ENCODE results near the gene ADRA2B. TPM values are rescaled to one million over a fixed set of nuclear protein-coding genes. Genes with fewer than 3 reads are reported as not detected.
A peak's percentile ranks its signal among the peaks of the same experiment; 100 is the strongest.
"Not testable (repeated sequence)": the region's sequence is repeated elsewhere in the genome, so short reads cannot be mapped to it uniquely, and the experiment has no call there.

Gene ADRA2B
- polyA plus RNA-seq, 4 donors, result 0.69 to 1.5 TPM; not detected in 2

DNA sequence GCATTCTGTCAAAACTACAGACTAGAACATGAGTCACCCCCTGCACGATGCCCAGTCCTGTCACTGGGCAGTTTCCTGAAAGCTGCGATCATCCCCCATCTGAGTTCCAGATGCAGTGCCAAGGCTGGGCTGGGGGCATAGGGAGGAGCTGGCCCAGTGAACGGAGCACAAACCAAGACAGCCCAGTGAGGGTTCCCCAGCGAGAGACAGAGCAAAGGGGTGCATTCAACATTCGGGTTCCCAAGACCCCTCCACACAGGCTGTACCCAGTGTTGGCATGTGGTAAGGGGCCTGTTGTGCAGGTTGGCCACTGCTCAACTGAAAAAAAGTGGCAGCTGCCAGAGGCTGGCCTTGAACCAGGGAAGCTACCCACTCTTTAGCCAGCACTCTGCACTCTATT is 46.0 kb downstream of the ADRA2B start:
- H3K9me3 ChIP-seq (ENCODE audit: control insufficient read depth in 2 of 2, insufficient read depth in 1 of 2, low read depth in 1 of 2, low read length in 1 of 2); H3K4me1 ChIP-seq (ENCODE audit: control insufficient read depth in 3 of 3, insufficient read depth in 2 of 3, low read depth in 1 of 3, low read length in 2 of 3); H3K27ac ChIP-seq (ENCODE audit: low read depth in 1 of 3, low read length in 2 of 3); H3K27me3 ChIP-seq (ENCODE audit: control insufficient read depth in 3 of 3, insufficient read depth in 3 of 3, low read length in 3 of 3); H3K4me3 ChIP-seq (ENCODE audit: low read depth in 1 of 3, low read length in 3 of 3); H3K36me3 ChIP-seq (ENCODE audit: control insufficient read depth in 3 of 3, insufficient read depth in 2 of 3, low read depth in 1 of 3, low read length in 3 of 3); FAIRE-seq; DNase-seq: not testable (repeated sequence)
- WGBS, 3 donors, result 81 to 93% (median 90%) methylated on average over 5 of the region's 5 CpGs

DNA sequence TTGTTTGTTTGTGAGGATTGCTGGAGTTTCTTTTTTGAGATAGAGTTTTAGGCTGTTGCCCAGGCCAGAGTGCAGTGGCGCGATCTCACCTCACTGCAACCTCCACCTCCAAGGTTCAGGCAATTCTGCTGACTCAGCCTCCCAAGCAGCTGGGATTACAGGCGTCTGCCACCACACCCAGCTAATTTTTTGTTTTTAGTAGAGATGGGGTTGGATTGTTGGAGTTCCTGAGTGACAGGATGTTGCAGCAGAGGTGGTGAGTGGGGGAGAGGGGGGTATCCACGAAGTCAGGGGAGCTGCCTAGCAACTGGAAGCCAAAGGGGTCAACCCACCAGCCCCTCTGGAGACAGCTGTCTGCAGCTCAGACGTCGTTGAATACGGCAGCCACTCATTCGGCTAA is 46.5 kb downstream of the ADRA2B start:
- 54 to 72% (median 63%) methylated on average over 6 of the region's 8 CpGs for WGBS, 3 donors
- not testable (repeated sequence) for H3K27ac ChIP-seq (ENCODE audit: low read depth in 1 of 3, low read length in 2 of 3)

DNA sequence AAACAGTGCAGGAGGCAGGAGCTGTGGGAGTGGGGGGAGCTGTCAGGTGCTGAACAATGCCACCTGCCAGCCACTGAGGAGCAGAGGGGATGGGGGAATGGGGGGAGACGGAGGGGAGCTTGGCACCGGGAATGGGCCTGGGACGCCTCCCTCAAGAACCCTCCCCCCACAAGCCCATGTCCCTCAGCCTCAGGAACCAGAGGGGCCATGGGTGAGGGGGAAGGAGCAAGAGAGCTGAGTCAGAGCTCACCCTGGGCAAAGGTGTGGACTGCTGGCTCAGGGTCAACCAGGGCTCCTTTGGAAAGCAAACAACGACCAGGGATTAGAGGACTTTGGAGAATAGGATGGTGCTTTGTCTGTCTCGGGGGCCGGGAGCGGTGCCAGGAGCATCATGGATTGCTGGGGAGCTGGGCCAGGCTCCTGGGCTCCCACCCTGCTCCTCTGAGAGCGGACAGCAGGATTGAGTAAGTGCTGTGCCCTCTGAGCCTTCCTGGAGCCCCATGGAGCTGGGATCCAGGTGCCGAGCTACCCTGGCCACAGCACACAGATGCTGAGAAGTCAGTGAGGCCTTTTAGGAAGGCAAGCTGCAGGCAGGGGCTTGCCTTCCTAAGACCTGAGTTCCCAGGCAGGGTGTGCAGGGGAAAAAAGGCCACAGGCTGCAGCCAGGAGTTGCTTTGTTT is 48.3 kb downstream of the ADRA2B start:
- not testable (repeated sequence) for H3K27ac ChIP-seq (ENCODE audit: low read depth in 1 of 3, low read length in 2 of 3); H3K36me3 ChIP-seq (ENCODE audit: control insufficient read depth in 3 of 3, insufficient read depth in 2 of 3, low read depth in 1 of 3, low read length in 3 of 3); FAIRE-seq; H3K4me1 ChIP-seq (ENCODE audit: control insufficient read depth in 3 of 3, insufficient read depth in 2 of 3, low read depth in 1 of 3, low read length in 2 of 3); H3K9me3 ChIP-seq (ENCODE audit: control insufficient read depth in 2 of 2, insufficient read depth in 1 of 2, low read depth in 1 of 2, low read length in 1 of 2); H3K27me3 ChIP-seq (ENCODE audit: control insufficient read depth in 3 of 3, insufficient read depth in 3 of 3, low read length in 3 of 3); H3K4me3 ChIP-seq (ENCODE audit: low read depth in 1 of 3, low read length in 3 of 3)
- WGBS, 3 donors, result 11 to 55% (median 34%) methylated on average over 9 of the region's 9 CpGs
- DNase-seq, result peak; percentile 25 to 45

More for the DNA sequence above, 46.5 kb downstream of the ADRA2B start:
- FAIRE-seq; H3K9me3 ChIP-seq (ENCODE audit: control insufficient read depth in 2 of 2, insufficient read depth in 1 of 2, low read depth in 1 of 2, low read length in 1 of 2); H3K27me3 ChIP-seq (ENCODE audit: control insufficient read depth in 3 of 3, insufficient read depth in 3 of 3, low read length in 3 of 3); H3K36me3 ChIP-seq (ENCODE audit: control insufficient read depth in 3 of 3, insufficient read depth in 2 of 3, low read depth in 1 of 3, low read length in 3 of 3); H3K4me1 ChIP-seq (ENCODE audit: control insufficient read depth in 3 of 3, insufficient read depth in 2 of 3, low read depth in 1 of 3, low read length in 2 of 3); H3K4me3 ChIP-seq (ENCODE audit: low read depth in 1 of 3, low read length in 3 of 3); DNase-seq: not testable (repeated sequence)

DNA sequence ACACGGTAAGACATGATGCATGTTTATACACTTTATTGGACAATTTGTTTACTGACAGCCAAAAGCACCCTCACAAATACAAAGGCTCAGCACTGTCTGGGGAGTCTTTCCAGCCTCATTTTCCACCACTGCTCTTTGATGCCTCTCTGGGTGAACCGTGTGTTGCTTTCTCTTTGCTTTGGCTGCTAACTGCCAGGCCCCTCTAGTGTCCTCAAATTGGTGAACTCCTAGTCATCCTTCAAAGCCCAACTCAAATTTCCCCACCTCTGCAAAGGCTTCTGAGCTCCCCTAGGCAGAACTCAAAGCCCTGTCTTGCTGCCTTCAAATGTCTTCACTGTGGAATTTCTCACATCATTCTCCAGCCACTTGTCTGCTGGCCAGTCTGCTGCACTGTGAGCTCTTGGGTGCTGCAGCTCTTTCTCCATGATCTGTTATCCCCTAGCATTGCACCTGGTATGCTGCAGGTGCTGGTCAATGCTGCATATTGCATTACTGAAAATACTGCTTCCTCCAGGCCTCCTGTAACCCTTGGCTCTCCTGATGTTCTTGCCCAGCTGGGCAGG is 49.2 kb downstream of the ADRA2B start:
- not testable (repeated sequence) for FAIRE-seq; H3K4me1 ChIP-seq (ENCODE audit: control insufficient read depth in 3 of 3, insufficient read depth in 2 of 3, low read depth in 1 of 3, low read length in 2 of 3); H3K36me3 ChIP-seq (ENCODE audit: control insufficient read depth in 3 of 3, insufficient read depth in 2 of 3, low read depth in 1 of 3, low read length in 3 of 3); H3K4me3 ChIP-seq (ENCODE audit: low read depth in 1 of 3, low read length in 3 of 3); H3K9me3 ChIP-seq (ENCODE audit: control insufficient read depth in 2 of 2, insufficient read depth in 1 of 2, low read depth in 1 of 2, low read length in 1 of 2); H3K27ac ChIP-seq (ENCODE audit: low read depth in 1 of 3, low read length in 2 of 3); DNase-seq; H3K27me3 ChIP-seq (ENCODE audit: control insufficient read depth in 3 of 3, insufficient read depth in 3 of 3, low read length in 3 of 3)
- WGBS, 3 donors, result 59 to 86% (median 79%) methylated on average over 2 of the region's 2 CpGs

DNA sequence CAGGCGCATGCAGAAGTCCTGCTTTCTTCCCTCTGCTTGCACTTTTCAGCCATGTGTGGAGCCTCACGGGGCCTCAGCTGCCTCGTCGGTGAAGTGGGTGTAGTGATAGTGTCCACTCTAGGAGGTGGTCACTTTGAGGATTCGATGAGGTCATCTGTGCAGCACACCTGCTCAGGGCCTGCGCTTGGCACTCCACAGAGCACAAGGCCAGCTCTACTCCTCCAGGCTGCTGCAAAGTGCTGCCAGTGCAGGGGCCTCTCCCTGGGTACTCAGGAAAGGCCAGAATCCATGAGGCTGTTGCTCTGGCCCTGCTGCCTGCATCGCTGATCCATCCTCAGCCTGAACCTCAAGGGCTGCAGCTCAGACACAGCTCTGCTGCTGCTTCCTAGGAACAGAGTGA is 49.9 kb downstream of the ADRA2B start:
- not testable (repeated sequence) for H3K27ac ChIP-seq (ENCODE audit: low read depth in 1 of 3, low read length in 2 of 3); DNase-seq; FAIRE-seq; H3K4me3 ChIP-seq (ENCODE audit: low read depth in 1 of 3, low read length in 3 of 3); H3K4me1 ChIP-seq (ENCODE audit: control insufficient read depth in 3 of 3, insufficient read depth in 2 of 3, low read depth in 1 of 3, low read length in 2 of 3); H3K9me3 ChIP-seq (ENCODE audit: control insufficient read depth in 2 of 2, insufficient read depth in 1 of 2, low read depth in 1 of 2, low read length in 1 of 2); H3K36me3 ChIP-seq (ENCODE audit: control insufficient read depth in 3 of 3, insufficient read depth in 2 of 3, low read depth in 1 of 3, low read length in 3 of 3); H3K27me3 ChIP-seq (ENCODE audit: control insufficient read depth in 3 of 3, insufficient read depth in 3 of 3, low read length in 3 of 3)
- 90 to 96% (median 90%) methylated on average over 4 to 5 of the region's 7 CpGs for WGBS, 3 donors

DNA sequence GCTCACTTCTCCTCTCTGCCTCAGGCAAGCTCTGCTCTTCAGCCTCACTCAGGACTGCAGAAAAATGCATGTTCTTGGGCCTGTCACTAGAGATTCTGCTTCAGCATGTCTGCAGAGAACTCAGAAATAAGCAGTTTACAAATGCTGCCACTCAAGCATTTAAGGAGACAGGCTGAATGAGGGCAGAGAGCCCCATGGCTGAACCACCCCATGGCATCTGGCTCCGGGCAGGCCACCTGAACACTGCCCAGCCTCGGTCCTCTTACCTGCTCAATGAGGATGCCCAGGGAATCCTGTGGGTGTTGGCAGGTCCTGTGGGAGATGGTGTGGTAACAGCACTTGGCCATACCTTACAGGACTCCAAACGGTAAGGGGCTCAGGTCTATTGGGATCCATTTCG is 50.4 kb downstream of the ADRA2B start:
- not testable (repeated sequence) for H3K4me3 ChIP-seq (ENCODE audit: low read depth in 1 of 3, low read length in 3 of 3); H3K4me1 ChIP-seq (ENCODE audit: control insufficient read depth in 3 of 3, insufficient read depth in 2 of 3, low read depth in 1 of 3, low read length in 2 of 3); H3K27ac ChIP-seq (ENCODE audit: low read depth in 1 of 3, low read length in 2 of 3); DNase-seq; H3K27me3 ChIP-seq (ENCODE audit: control insufficient read depth in 3 of 3, insufficient read depth in 3 of 3, low read length in 3 of 3); H3K36me3 ChIP-seq (ENCODE audit: control insufficient read depth in 3 of 3, insufficient read depth in 2 of 3, low read depth in 1 of 3, low read length in 3 of 3); FAIRE-seq; H3K9me3 ChIP-seq (ENCODE audit: control insufficient read depth in 2 of 2, insufficient read depth in 1 of 2, low read depth in 1 of 2, low read length in 1 of 2)
- 87 to 88% (median 88%) methylated on average over 4 of the region's 4 CpGs for WGBS, 3 donors

DNA sequence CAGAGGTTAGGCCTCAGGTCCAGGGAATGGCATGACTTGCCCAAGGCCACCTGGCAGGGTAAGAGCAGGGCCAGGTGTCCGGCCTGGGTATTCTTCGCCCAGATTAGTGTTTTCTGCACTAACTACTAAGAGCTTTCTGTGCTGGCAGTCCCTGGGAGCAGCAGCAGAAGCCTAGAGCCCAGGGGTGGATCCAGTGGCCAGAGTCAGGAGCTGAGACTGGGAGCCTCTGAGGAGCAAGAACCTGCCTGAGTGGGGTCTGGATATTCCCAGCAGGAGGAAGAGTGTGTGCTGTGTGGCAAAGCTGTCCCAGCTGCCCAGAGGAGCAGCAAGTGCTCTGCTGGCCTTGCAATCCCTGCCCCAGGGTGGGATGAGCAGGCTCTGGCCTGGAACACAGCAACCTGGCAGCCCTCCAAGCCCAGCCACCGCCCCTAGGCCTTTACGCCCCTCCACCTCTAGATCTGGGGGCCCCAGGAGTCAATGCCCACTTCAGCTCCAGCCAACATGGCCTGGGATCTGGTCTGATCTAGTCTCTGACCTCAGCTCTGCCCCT is 50.9 kb downstream of the ADRA2B start:
- no peaks in the 10 kb centered on the region for H3K9me3 ChIP-seq (ENCODE audit: control insufficient read depth in 2 of 2, insufficient read depth in 1 of 2, low read depth in 1 of 2, low read length in 1 of 2)
- no peaks in the 10 kb centered on the region for H3K4me1 ChIP-seq (ENCODE audit: control insufficient read depth in 3 of 3, insufficient read depth in 2 of 3, low read depth in 1 of 3, low read length in 2 of 3)
- no peak overlapping the region for H3K4me3 ChIP-seq (ENCODE audit: low read depth in 1 of 3, low read length in 3 of 3)
- FAIRE-seq (no peak), DNase-seq (no peak)
- no peak overlapping the region for H3K27ac ChIP-seq (ENCODE audit: low read depth in 1 of 3, low read length in 2 of 3)
- 65 to 74% (median 72%) methylated on average over 4 of the region's 4 CpGs for WGBS, 3 donors
- no peaks in the 10 kb centered on the region for H3K27me3 ChIP-seq (ENCODE audit: control insufficient read depth in 3 of 3, insufficient read depth in 3 of 3, low read length in 3 of 3)
- H3K36me3 ChIP-seq (ENCODE audit: control insufficient read depth in 3 of 3, insufficient read depth in 2 of 3, low read depth in 1 of 3, low read length in 3 of 3), result no peaks in the 10 kb centered on the region

DNA sequence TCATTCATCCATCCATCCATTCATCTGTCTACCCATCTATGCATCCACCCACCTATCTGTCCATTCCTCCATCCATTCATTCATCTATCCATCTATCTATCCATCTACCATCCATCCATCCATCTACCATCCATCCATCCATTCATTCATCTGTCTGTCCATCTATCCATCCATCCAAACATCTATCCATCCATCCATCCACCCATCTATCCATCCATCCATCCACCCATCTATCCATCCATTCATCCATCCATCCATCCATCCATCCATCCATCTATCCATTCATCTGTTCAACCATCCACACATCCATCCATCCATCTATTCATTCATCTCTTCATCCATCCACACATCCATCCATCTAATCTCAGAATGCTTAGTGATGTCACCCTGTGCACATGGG is 51.6 kb downstream of the ADRA2B start:
- DNase-seq; H3K4me1 ChIP-seq (ENCODE audit: control insufficient read depth in 3 of 3, insufficient read depth in 2 of 3, low read depth in 1 of 3, low read length in 2 of 3); FAIRE-seq; H3K4me3 ChIP-seq (ENCODE audit: low read depth in 1 of 3, low read length in 3 of 3); H3K36me3 ChIP-seq (ENCODE audit: control insufficient read depth in 3 of 3, insufficient read depth in 2 of 3, low read depth in 1 of 3, low read length in 3 of 3); H3K27me3 ChIP-seq (ENCODE audit: control insufficient read depth in 3 of 3, insufficient read depth in 3 of 3, low read length in 3 of 3); H3K9me3 ChIP-seq (ENCODE audit: control insufficient read depth in 2 of 2, insufficient read depth in 1 of 2, low read depth in 1 of 2, low read length in 1 of 2); H3K27ac ChIP-seq (ENCODE audit: low read depth in 1 of 3, low read length in 2 of 3): not testable (repeated sequence)
